NCI-H526 treated with DMSO at 0.1 percent for 48 hours (cell line): ENCODE data around the gene DTL.

Experiments used
- DNase-seq: peaks from one replicate; lab custom pipeline; 2025; lab: John Stamatoyannopoulos, UW

The DTL gene

DNA sequence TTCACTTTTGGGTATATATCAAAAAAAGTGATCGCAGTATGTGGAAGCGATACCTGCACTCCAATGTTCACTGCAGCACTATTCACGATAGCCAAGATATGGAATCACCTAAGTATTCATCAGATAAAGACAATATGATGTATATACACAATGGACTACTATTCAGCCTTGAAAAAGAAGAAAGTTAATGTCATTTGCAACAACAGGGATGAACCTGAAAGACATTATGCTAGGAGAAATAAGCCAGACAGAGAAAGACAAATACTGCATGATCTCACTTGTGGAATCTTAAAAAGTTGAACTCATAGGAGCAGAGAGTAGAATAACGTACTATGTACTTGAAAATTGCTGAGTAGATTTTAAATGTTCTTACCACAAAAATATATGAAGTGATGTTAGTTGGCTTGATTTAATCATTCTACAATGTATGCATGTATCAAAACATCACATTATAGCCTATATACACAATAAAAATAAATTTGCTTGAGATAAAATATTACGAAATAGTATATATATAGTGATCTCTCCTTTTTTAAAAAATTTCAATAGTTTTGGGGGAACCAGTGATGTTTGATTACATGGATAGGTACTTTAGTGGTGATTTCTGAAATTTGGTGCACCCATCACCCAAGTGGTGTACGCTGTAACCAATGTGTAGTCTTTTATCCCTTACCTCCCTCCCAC is 56.0 kb downstream of the DTL start:
- DNase-seq = no peak

DNA sequence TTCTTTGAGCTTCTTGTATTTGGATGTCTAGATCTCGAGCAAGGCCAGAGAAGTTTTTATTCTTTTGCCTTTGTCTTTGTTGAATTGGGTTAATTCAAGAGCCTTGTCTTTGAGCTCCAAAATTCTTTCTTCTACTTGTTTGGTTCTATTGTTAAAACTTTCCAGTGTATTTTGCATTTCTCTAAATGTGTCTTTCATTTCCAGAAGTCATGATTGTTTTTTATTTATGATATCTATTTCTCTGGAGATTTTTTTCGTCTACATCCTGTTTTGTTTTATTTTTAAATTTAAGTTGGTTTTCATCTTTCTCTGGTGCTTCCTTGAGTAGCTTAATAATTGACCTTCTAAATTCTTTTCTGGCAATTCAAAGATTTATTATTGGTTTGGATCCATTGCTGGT is 61.8 kb downstream of the DTL start:
- no peak for DNase-seq

DNA sequence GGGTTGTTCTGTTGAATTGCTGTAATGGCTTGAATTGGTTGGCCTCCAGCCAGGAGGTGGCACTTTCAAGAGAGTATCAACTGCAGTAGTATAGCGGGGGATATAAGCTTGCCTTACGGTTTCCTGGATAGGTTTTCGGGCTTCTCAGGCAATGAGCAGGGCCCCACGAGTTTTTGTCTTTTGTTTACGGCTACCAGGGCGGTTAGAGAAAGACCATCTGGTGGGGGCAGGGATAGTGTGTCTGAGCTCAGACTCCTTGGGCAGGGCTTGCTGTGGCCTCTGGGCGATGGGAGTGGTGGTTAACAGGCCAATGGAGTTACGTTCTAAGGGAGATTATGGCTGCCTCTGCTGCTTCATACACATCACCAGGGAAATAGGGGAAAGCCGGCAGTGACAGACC is 62.8 kb downstream of the DTL start:
- DNase-seq = no peak

DNA sequence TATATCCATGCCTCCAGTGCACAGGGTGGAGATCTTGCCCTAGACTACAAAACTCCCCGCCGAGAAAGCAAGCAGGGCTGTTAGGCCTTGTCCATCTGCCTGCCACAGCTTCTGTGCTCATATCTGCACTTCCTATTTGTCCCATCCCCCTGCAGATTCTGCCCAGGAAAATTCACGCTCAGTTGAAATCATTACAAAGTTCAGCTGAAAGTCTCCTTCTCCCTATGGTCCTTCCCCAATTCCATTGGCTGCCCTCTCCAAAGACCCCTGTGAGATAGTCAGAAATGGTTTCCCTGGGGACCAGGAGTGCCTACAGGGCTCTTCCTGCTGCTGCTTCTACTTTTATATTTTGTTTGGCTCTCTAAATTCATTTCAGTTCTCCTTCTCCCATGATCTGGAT is 63.2 kb downstream of the DTL start:
- no peak for DNase-seq

DNA sequence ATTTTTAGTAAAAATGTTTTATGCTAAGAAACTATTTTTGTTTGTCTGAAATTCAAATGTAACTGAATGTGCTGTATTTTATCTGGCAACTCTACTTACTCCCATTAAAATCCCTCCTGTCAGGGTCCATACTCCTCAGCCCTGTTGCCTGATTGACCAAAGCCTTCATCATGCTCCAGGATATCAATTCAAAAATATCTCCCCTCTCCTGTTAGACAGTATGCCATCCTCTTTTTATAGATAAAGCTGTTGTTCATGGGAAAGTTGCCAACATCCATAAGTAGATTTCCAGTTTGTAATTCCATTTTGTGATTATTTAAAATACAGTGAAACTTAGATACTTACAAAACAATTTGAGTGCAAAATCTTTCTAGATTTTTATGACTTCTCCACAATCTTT is 65.7 kb downstream of the DTL start:
- DNase-seq = no peak

DNA sequence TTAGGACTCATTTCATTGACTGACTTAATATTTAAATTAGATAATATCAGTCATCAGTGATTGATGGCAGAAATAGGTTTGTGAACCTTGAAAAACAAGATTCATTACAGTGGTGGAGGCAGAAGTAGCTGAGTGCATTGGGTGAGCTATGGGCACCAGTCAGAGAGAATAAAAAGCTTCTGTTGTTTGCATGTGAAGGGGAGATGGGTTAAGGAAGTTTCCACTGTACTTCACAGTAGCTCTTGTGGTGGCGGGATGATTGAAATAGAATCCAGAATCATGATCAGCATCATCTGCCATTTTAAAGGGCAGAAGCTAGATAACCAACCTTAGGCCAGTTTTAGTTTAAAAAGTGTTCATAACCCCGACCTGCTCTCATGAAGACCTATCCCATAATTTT is 66.2 kb downstream of the DTL start:
- no peak for DNase-seq

DNA sequence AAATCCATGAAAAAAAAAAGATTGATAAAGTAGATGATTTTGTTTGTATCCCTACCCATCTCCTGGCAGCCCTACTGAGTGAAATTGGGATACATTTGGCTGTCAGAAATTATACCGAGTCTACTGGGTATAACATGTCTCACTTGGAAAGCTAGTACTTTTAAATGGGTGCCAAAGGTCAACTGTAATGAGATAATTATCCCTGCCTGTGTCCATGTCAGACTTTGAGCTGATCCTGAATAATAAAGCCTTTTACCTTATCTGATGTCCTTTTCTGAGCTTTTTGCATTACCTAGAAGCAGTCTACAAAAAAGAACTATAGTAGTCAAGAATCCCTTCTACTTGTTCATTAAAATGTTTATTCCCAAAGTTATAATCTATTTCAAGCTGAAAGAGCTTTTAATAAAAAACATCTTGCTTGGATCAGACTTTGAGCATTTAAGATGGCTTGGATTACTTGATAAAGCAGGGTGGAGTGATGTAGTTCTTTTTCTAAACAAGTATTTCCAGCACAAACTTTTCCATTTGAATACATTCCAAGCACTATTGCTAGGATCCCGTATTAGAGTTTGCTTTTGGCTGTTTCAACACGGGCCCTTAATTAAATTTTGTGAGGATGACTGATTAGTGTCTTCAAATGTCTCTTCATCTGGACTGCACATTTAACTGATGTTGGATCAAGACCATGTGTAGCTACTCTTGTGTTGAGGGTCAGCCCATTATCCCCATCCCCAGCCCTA is 69.2 kb downstream of the DTL start:
- DNase-seq = no peak

DNA sequence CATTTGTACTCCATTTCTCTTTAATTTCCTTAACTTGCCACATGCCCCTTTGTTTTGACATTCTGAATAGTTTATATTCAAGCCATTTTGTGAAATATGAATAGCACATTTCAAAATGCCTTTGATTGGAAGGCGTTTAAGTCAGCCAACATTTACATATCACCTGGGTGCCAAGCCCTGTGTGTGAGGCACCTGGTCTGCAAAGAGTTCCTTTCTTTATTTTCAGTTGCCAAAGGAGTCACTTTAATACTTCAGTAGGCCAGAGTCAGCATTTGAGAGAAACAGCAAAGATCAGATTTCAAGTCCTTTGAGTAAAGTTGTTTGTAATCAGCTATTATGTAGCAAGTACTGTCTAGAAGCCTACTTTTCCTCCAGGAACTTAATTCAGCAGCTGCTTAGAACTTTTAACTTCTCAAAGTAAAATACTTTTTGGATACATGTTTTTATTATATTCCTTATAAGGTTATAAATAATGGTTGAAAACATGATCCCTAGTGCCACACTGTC is 70.8 kb downstream of the DTL start:
- no peak for DNase-seq

DNA sequence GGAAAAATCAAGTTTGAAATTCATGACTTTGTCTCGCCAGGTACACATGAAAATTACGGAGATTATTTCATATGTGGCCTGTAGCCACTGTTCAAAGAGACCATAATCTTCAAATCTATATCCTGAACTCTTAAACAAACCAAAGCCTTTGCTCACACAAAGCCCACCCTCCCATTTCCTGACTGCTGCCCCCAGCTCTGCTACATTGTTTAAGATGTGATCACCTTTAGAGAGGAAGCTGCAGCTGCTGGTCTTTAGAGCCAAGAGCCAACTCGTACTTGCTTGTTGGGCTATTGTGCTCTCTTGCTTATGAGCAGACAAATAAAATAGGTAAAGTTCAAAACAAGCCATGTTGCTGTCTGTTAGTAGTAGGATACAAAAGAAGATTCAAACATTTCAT is 71.9 kb downstream of the DTL start:
- no peak for DNase-seq

DNA sequence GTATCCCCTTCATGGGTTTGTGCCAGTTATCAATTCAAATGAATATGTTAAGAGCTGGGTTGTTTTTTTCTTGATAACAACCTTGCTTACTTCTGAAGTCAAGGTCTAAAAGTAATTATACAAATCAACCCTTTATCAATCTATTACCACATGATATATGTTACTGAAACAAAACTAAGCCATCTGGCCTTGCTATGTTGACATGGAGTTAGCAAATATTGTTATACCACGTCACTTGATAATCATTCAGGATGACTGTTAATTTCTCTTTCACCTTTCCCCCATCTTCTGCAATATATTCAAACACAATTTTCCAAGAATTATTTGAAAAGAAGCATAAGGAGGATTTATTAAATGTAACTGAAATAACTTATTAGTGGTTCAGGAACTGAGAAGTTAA is 72.6 kb downstream of the DTL start:
- no peak for DNase-seq

DNA sequence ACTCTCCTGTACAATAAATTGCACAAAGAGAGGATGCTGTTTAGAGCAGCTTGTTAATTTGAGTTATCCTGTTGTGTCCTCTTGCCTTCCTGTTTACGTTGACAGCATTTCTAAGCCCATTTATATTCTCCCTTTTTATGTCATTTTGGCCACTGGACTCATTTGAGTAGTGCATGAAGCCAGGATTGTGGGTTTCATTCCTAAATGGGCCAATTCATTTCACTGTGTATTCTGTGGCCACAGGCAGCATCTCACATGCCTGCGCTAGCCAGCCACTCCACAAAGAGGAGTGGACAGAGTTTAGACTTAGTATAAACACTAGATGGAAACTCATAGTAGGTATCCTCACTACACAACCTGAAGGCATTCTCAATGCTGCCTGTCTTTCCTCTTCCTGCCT is 73.4 kb downstream of the DTL start:
- no peak for DNase-seq

DNA sequence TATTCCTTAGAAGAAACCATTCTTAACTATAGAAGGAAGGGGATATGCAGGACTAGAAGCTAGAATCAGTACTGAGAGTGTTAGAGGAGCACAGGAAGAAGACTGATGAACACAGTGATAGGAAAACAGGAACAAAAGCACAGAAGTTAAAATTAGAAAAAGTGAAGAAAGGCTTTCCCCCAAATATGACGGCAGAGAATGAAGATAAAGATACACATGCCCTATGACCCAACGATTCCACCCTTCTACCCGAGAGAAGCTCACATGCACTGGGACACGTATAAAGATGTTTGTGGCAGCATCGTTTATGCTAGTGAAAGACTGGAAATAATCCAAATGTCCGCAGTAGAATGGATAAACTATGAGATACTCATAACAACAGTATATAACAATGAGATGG is 74.2 kb downstream of the DTL start:
- DNase-seq = no peak

DNA sequence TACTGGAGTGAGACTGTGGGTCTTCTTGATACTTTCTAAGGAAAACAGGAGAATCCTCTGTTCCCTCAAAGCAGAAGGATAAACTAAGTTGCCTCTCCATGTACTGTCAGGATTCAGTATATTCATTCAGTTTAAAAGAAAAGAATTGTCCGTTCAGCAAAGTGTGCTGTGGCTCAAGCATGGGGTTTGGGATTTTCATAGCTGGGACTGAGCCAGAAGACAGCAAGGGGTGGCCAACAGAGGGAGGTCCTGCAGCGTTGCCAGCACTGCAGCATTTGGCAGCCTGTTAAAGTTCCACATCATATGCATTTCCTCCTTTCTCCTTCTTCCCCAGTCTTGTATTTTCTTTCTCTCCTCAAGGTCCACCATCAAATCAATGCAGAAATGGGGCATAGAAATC is 75.1 kb downstream of the DTL start:
- no peak for DNase-seq

DNA sequence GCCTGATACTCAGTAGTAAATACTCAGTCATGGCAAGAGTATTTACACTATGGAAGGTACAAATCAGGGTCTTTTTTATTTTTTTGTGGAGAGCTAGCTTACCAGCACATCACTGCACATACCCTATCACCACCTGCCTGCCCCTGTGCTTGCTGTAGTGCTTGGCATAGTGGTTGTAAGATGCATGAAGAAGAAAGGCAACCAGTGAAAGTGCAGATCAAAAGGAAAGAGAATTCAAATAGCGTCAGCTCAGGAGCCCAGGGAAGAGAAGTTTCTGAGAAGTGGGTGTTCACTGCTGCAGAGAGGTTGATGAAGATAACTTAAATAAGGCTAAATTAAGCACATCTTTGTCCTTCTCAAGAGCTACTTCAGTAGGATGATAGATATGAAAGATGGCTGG is 76.0 kb downstream of the DTL start:
- no peak for DNase-seq

DNA sequence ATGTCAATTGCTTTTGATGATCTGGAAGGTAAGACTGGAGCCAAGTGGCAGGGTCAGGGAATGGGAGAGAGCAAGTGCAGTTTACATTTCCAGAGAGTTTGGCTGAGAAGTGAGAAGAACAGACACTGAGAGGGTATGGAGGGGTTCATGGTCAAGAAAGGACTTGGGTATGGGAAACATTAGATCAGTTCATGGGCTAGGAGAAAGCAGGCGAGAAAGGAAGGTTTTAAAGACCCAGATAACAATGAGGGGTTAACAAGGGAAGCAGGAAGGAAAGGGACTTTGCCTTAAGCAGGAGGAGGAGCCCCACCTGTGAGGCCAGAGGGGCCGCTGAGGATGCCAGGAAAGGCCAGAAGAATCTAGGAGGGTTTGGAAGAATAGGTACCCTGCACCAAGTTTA is 78.2 kb downstream of the DTL start:
- no peak for DNase-seq

DNA sequence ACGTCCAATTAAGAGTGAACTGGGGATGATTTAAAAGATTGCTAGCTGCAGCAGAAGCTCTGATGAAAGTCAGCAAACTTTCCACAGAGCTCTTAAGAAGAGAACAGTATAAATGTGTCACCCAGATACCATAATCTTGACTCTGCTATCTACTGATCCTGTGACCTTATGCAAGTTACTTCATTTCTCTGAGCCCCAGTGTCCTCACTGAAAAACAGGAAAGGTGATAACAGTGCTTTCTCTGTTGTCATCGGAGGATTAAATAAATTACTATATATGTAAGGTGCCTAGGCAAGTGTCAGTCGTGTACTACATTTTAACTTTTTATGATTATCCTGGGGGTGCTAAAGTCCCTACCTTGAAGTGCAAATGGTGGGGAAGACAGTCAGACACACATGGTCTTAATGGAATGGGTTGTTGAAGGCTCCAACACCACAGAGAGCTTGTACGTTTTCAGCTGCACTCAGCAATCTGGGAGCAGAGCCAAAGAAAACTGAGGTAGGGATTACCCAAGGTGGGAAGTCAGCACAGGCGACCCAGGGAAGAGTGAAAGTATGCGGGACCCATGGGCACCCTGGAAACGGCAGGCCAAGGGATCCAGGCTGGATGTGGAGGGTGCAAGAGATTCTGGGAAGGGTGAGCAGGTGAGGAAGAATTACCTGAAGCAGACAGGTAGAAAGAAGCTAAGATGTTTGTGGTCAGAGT is 82.8 kb downstream of the DTL start:
- no peak for DNase-seq

DNA sequence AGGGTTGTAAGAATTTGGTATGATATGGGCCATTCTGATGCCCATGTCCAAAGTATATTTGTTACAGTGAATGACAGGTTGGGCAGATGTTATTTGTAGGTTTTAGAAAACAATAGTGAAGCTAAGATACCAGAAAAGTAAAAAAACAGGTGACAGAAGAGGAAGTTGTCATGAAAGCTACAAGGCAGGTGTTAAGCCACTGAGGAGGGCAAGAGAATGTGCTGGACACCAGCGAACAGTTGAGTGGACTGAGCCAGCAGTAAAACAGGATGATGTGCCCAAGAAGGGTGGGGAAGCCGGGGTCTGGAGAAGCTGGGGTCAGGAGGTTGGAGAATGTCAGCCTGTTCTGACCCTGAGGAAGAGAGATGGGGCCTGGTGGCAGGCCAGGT is 83.3 kb downstream of the DTL start:
- DNase-seq = no peak

DNA sequence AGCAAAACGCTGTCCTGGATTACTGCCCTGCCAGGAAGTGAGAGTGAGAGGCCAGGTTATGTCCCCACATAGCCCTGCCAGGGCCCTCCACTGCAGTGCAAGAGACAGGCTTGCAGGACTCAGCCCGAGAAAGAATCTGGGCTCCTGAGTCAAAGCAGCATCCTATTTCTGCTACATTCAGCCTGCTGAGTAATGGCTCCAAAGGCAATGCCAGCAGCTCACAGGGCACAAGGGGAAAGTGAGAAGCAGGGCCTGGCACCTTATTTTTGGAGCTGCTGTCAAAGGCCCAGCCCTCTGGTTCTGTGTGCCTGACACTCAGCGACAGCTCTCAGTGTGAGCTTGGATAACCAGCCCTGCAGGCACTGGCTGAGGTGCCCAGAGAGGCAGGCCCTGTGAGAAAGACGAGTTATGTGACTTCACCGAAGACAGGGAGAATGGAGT is 83.9 kb downstream of the DTL start:
- DNase-seq = no peak

DNA sequence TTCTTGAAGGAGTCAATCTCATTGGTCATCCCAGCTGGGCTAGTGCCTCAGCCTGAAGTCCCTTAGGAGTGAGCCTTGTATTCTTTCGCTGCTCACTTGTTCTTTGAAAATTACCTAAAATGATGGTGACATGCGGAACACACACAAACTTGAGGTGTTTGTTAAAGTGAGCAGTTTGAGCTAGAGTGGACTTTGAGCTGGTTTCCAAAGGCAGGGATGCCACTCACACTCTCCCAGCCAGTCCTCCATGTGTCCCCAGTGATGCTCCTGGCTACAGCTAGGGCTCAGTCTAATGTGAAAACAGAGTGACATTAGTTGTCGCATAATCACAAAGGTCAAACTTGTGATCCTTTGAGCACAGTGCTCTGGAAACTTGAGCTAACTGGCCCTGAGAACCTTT is 84.3 kb downstream of the DTL start:
- no peak for DNase-seq

DNA sequence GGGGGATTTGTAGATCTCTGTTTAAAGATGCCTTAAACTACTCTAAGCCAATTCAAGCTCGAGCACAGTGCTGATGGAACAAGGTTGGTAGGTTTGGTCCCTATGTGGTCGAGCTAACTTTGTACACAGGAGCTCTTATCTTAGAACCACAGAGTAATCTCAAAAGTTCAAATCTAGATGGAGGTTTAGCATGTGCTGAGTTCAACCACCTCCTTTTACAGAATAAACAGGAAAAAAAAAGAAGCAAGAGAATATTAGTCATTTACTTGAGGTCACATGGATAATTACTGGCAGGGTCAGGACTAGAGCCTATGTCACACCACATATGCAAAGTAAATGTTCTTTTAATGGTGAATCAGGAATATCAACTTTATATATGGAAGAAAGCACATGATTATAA is 86.2 kb downstream of the DTL start:
- DNase-seq = no peak

DNA sequence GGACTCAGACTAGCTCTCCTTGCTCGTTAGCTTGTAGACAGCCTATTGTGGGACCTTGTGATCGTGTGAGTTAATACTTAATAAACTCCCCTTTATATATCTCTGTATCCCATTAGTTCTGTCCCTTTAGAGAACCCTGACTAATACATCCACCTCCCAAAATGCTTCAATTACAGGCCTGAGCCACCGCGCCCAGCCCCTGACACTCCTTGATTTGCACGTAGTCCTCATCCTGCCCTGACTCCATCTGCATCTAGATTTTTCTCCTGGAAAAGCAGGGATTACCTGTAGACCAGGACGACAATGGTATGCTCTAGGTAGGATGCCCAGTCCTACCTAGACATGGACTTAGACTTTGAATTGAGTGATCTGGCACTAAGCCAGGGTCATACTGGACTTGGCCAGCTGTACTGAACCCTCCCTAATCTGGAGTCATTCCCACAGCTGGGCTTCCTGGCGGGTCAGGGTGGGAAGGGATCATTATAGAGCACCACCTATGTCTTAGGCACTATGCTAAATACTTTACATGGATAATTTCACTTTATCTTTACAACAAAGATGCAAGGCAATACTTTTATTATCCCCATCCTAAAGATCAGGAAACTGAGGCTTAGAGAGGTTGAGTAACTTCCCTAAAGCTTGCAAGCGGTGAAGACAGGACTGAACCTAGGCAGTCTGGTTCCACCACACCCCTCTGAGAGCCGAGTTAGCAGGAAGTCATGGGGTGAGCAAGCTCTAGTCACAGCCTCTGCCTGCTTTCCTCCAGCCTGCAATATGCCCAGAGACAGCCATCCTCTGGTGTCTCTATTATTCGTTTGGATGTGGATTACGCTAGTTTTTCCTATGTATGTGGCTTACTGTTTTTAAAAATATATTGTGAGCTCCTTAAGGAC is 89.4 kb downstream of the DTL start:
- DNase-seq = no peak

DNA sequence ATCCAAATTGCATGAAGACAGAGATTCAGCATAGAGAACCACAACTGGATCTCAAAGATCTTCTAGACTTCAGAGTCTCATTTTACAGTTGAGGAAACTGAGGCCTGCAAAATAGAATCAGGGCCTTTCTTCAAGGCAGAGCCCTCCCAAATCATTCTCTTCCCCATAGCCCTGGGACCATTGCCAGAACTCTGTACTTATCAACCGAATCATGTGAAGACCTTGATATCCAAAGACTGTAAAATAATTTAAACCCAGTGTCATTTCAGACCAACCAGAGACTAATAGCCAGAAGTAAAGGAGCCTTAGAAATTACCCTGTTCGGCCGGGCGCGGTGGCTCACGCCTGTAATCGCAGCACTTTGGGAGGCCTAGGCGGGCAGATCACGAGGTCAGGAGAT is 90.1 kb downstream of the DTL start:
- DNase-seq = no peak
